ENCODE measurements around the gene CD44.

CD44 gene

GRCh38 chr11:35206616-35207015, 67.6 kb downstream of the CD44 start:
- no peaks in the 10 kb centered on the region for H3K27me3 ChIP-seq (replicated peaks; ENCODE audit: control insufficient read depth, insufficient read depth, low read length, poor library complexity, severe bottlenecking)
- H3K4me3 ChIP-seq (ENCODE audit: insufficient read depth, low read depth, low read length, poor library complexity, severe bottlenecking): no peak overlapping the region
- peaks cover 88% of the 10 kb centered on the region for H3K36me3 ChIP-seq (ENCODE audit: control insufficient read depth, insufficient read depth, low read length)
- no peak for DNase-seq
- H3K4me1 ChIP-seq (ENCODE audit: control insufficient read depth, insufficient read depth, low read length, poor library complexity, severe bottlenecking): no peaks in the 10 kb centered on the region
- H3K27ac ChIP-seq (ENCODE audit: insufficient read depth, low read length, poor library complexity, severe bottlenecking): no peak overlapping the region
- H3K9me3 ChIP-seq (ENCODE audit: control insufficient read depth, low read length): no peaks in the 10 kb centered on the region

GRCh38 chr11:35207471-35208403, 68.8 kb downstream of the CD44 start:
- H3K36me3 ChIP-seq (ENCODE audit: control insufficient read depth, insufficient read depth, low read length): peaks cover 89% of the 10 kb centered on the region
- no peak for DNase-seq

GRCh38 chr11:35208795-35209194, 69.8 kb downstream of the CD44 start:
- no peak for DNase-seq
- peaks cover 8% of the 10 kb centered on the region for H3K4me1 ChIP-seq (ENCODE audit: control insufficient read depth, insufficient read depth, low read length, poor library complexity, severe bottlenecking)
- no peak overlapping the region for H3K27ac ChIP-seq (ENCODE audit: insufficient read depth, low read length, poor library complexity, severe bottlenecking)
- no peaks in the 10 kb centered on the region for H3K27me3 ChIP-seq (replicated peaks; ENCODE audit: control insufficient read depth, insufficient read depth, low read length, poor library complexity, severe bottlenecking)
- no peaks in the 10 kb centered on the region for H3K9me3 ChIP-seq (ENCODE audit: control insufficient read depth, low read length)
- H3K36me3 ChIP-seq (ENCODE audit: control insufficient read depth, insufficient read depth, low read length): peaks cover 81% of the 10 kb centered on the region
- H3K4me3 ChIP-seq (ENCODE audit: insufficient read depth, low read depth, low read length, poor library complexity, severe bottlenecking): no peak overlapping the region

More at GRCh38 chr11:35207471-35208403, 68.8 kb downstream of the CD44 start:
- H3K27me3 ChIP-seq (replicated peaks; ENCODE audit: control insufficient read depth, insufficient read depth, low read length, poor library complexity, severe bottlenecking): no peaks in the 10 kb centered on the region
- H3K27ac ChIP-seq (ENCODE audit: insufficient read depth, low read length, poor library complexity, severe bottlenecking): no peak overlapping the region
- H3K4me3 ChIP-seq (ENCODE audit: insufficient read depth, low read depth, low read length, poor library complexity, severe bottlenecking): no peak overlapping the region
- no peaks in the 10 kb centered on the region for H3K4me1 ChIP-seq (ENCODE audit: control insufficient read depth, insufficient read depth, low read length, poor library complexity, severe bottlenecking)
- H3K9me3 ChIP-seq (ENCODE audit: control insufficient read depth, low read length): no peaks in the 10 kb centered on the region

- H3K4me1 ChIP-seq (ENCODE audit: control insufficient read depth, insufficient read depth, low read length, poor library complexity, severe bottlenecking): peaks cover 21% of the 10 kb centered on the region
- DNase-seq: no peak
- H3K27ac ChIP-seq (ENCODE audit: insufficient read depth, low read length, poor library complexity, severe bottlenecking): no peak overlapping the region
- no peaks in the 10 kb centered on the region for H3K27me3 ChIP-seq (replicated peaks; ENCODE audit: control insufficient read depth, insufficient read depth, low read length, poor library complexity, severe bottlenecking)
- H3K4me3 ChIP-seq (ENCODE audit: insufficient read depth, low read depth, low read length, poor library complexity, severe bottlenecking): no peak overlapping the region
- peaks cover 70% of the 10 kb centered on the region for H3K36me3 ChIP-seq (ENCODE audit: control insufficient read depth, insufficient read depth, low read length)
- H3K9me3 ChIP-seq (ENCODE audit: control insufficient read depth, low read length): no peaks in the 10 kb centered on the region
These were observed 72.0 kb downstream of the CD44 start for GRCh38 chr11:35210876-35211546.

- no peaks in the 10 kb centered on the region for H3K27me3 ChIP-seq (replicated peaks; ENCODE audit: control insufficient read depth, insufficient read depth, low read length, poor library complexity, severe bottlenecking)
- no peak for DNase-seq
- H3K4me1 ChIP-seq (ENCODE audit: control insufficient read depth, insufficient read depth, low read length, poor library complexity, severe bottlenecking): peaks cover 30% of the 10 kb centered on the region
- H3K4me3 ChIP-seq (ENCODE audit: insufficient read depth, low read depth, low read length, poor library complexity, severe bottlenecking): no peak overlapping the region
- H3K9me3 ChIP-seq (ENCODE audit: control insufficient read depth, low read length): no peaks in the 10 kb centered on the region
- H3K36me3 ChIP-seq (ENCODE audit: control insufficient read depth, insufficient read depth, low read length): peaks cover 68% of the 10 kb centered on the region
- no peak overlapping the region for H3K27ac ChIP-seq (ENCODE audit: insufficient read depth, low read length, poor library complexity, severe bottlenecking)
These were observed 73.0 kb downstream of the CD44 start for GRCh38 chr11:35211952-35212351.

GRCh38 chr11:35214226-35214770, 75.3 kb downstream of the CD44 start:
- DNase-seq: no peak
- peaks cover 70% of the 10 kb centered on the region for H3K36me3 ChIP-seq (ENCODE audit: control insufficient read depth, insufficient read depth, low read length)
- no peaks in the 10 kb centered on the region for H3K27me3 ChIP-seq (replicated peaks; ENCODE audit: control insufficient read depth, insufficient read depth, low read length, poor library complexity, severe bottlenecking)
- no peak overlapping the region for H3K4me3 ChIP-seq (ENCODE audit: insufficient read depth, low read depth, low read length, poor library complexity, severe bottlenecking)
- H3K27ac ChIP-seq (ENCODE audit: insufficient read depth, low read length, poor library complexity, severe bottlenecking): peak overlapping the region; percentile 31
- H3K4me1 ChIP-seq (ENCODE audit: control insufficient read depth, insufficient read depth, low read length, poor library complexity, severe bottlenecking): peaks cover 37% of the 10 kb centered on the region
- H3K9me3 ChIP-seq (ENCODE audit: control insufficient read depth, low read length): no peaks in the 10 kb centered on the region

GRCh38 chr11:35214792-35215193, 75.8 kb downstream of the CD44 start:
- DNase-seq: no peak
- Histone ChIP-seq H3K27me3 (replicated peaks; ENCODE audit: control insufficient read depth, insufficient read depth, low read length, poor library complexity, severe bottlenecking) (no peaks in the 10 kb centered on the region), H3K4me1 (ENCODE audit: control insufficient read depth, insufficient read depth, low read length, poor library complexity, severe bottlenecking) (peaks cover 37% of the 10 kb centered on the region), H3K36me3 (ENCODE audit: control insufficient read depth, insufficient read depth, low read length) (peaks cover 70% of the 10 kb centered on the region), H3K27ac (ENCODE audit: insufficient read depth, low read length, poor library complexity, severe bottlenecking) (peak overlapping the region; percentile 31), H3K4me3 (ENCODE audit: insufficient read depth, low read depth, low read length, poor library complexity, severe bottlenecking) (no peak overlapping the region), H3K9me3 (ENCODE audit: control insufficient read depth, low read length) (no peaks in the 10 kb centered on the region)

- H3K4me3 ChIP-seq (ENCODE audit: insufficient read depth, low read depth, low read length, poor library complexity, severe bottlenecking): no peak overlapping the region
- H3K4me1 ChIP-seq (ENCODE audit: control insufficient read depth, insufficient read depth, low read length, poor library complexity, severe bottlenecking): peaks cover 37% of the 10 kb centered on the region
- no peak for DNase-seq
- H3K36me3 ChIP-seq (ENCODE audit: control insufficient read depth, insufficient read depth, low read length): peaks cover 68% of the 10 kb centered on the region
- H3K27me3 ChIP-seq (replicated peaks; ENCODE audit: control insufficient read depth, insufficient read depth, low read length, poor library complexity, severe bottlenecking): no peaks in the 10 kb centered on the region
- H3K27ac ChIP-seq (ENCODE audit: insufficient read depth, low read length, poor library complexity, severe bottlenecking): peak overlapping the region; percentile 63
- H3K9me3 ChIP-seq (ENCODE audit: control insufficient read depth, low read length): no peaks in the 10 kb centered on the region
These were observed 77.0 kb downstream of the CD44 start for GRCh38 chr11:35215945-35216344.

- DNase-seq: peak in 2 of 3 donors; percentile 4 to 43
- Histone ChIP-seq H3K9me3 (ENCODE audit: control insufficient read depth, low read length) (no peaks in the 10 kb centered on the region), H3K27ac (ENCODE audit: insufficient read depth, low read length, poor library complexity, severe bottlenecking) (peak overlapping the region; percentile 63), H3K4me3 (ENCODE audit: insufficient read depth, low read depth, low read length, poor library complexity, severe bottlenecking) (no peak overlapping the region), H3K27me3 (replicated peaks; ENCODE audit: control insufficient read depth, insufficient read depth, low read length, poor library complexity, severe bottlenecking) (no peaks in the 10 kb centered on the region), H3K4me1 (ENCODE audit: control insufficient read depth, insufficient read depth, low read length, poor library complexity, severe bottlenecking) (peaks cover 37% of the 10 kb centered on the region), H3K36me3 (ENCODE audit: control insufficient read depth, insufficient read depth, low read length) (peaks cover 70% of the 10 kb centered on the region)
These were observed 78.1 kb downstream of the CD44 start for GRCh38 chr11:35216962-35217678.
